Measurements from ENCODE around the gene PSMG1.

- no peak for TF ChIP-seq ZFX (IDR thresholded peaks at IDR 0.05; ENCODE audit: borderline replicate concordance)
- TF ChIP-seq CTCF (IDR thresholded peaks at IDR 0.05), result no peak
These were observed 48.9 kb downstream of the PSMG1 start for GRCh38 chr21:39134288-39134810.

All from 22Rv1 (cell line).